Measurements from ENCODE around the gene RPTOR.

GRCh38 chr17:81015136-81015535 is 470.5 kb downstream of the RPTOR start:
- TF ChIP-seq POLR2AphosphoS5 (IDR thresholded peaks at IDR 0.05; ENCODE audit: low read depth, low read length) (no peak), CTCF (IDR thresholded peaks at IDR 0.05) (no peak), SIN3A (IDR thresholded peaks at IDR 0.05; ENCODE audit: borderline replicate concordance, insufficient read depth, low read depth, low read length) (no peak)
